Stimulated activated naive CD4-positive, alpha-beta T cell treated with Interleukin-2 at 50 U/mL for 16 hours (primary cell): ENCODE results near the gene TMEM238L.
"Not testable (repeated sequence)": the region's sequence is repeated elsewhere in the genome, so short reads cannot be mapped to it uniquely, and the experiment has no call there.

Source experiments
- DNase-seq: peaks from one replicate; lab custom pipeline; 2025; lab: John Stamatoyannopoulos, UW

The TMEM238L gene

GRCh38 chr17:10803830-10804475, at the start of gene TMEM238L:
Gene TMEM238L (minus strand): TSS chr17:10804099. CDS start chr17:10803963, 136 bp downstream.
- DNase-seq = no peak

GRCh38 chr17:10846636-10847035, 42.7 kb upstream of the TMEM238L start:
- not testable (repeated sequence) for DNase-seq

- no peak for DNase-seq
Measured at GRCh38 chr17:10845388-10845751, 41.5 kb upstream of the TMEM238L start.

GRCh38 chr17:10844621-10845387, 40.9 kb upstream of the TMEM238L start:
- peak; percentile 58 for DNase-seq

GRCh38 chr17:10843811-10844210, 39.9 kb upstream of the TMEM238L start:
- DNase-seq = no peak

- no peak for DNase-seq
Measured at GRCh38 chr17:10842658-10843057, 38.8 kb upstream of the TMEM238L start.

- DNase-seq = no peak
Measured at GRCh38 chr17:10838682-10839081, 34.8 kb upstream of the TMEM238L start.

GRCh38 chr17:10837921-10838320, 34.0 kb upstream of the TMEM238L start, which contains the start of gene PIRT:
Gene PIRT (minus strand): TSS chr17:10838087. CDS start chr17:10825645, 12,442 bp downstream.
- no peak for DNase-seq

- DNase-seq = no peak
Measured at GRCh38 chr17:10836966-10837590, 33.2 kb upstream of the TMEM238L start.

GRCh38 chr17:10836145-10836544, 32.2 kb upstream of the TMEM238L start:
- no peak for DNase-seq

GRCh38 chr17:10831696-10832095, 27.8 kb upstream of the TMEM238L start:
- no peak for DNase-seq

GRCh38 chr17:10827898-10828552, 24.1 kb upstream of the TMEM238L start:
- no peak for DNase-seq

GRCh38 chr17:10824874-10825273, 21.0 kb upstream of the TMEM238L start:
- DNase-seq = no peak

- DNase-seq = no peak
Measured at GRCh38 chr17:10821770-10822169, 17.9 kb upstream of the TMEM238L start.

- no peak for DNase-seq
Measured at GRCh38 chr17:10821054-10821453, 17.2 kb upstream of the TMEM238L start.

GRCh38 chr17:10815319-10815718, 11.4 kb upstream of the TMEM238L start:
- no peak for DNase-seq

- DNase-seq = no peak
Measured at GRCh38 chr17:10814075-10814474, 10.2 kb upstream of the TMEM238L start.

GRCh38 chr17:10812674-10813073, 8.8 kb upstream of the TMEM238L start:
- no peak for DNase-seq

GRCh38 chr17:10809605-10810004, 5.7 kb upstream of the TMEM238L start:
- no peak for DNase-seq

GRCh38 chr17:10807704-10808128, 3.8 kb upstream of the TMEM238L start:
- no peak for DNase-seq

GRCh38 chr17:10806545-10807262, 2.8 kb upstream of the TMEM238L start:
- DNase-seq = no peak

- DNase-seq = no peak
Measured at GRCh38 chr17:10805911-10806310, 2.0 kb upstream of the TMEM238L start.
